Measurements from ENCODE around the gene DENND4B. TPM values are rescaled to one million over a fixed set of nuclear protein-coding genes. Genes with fewer than 3 reads are reported as not detected.

The DENND4B gene
- total and polyA plus RNA-seq, 4 experiments from 2014 or later: 6.9 to 216 (median 123) TPM

- peaks cover 0 to 10% (median 6%) of the 10 kb centered on the region in 4 donors for H3K4me1 Mint-ChIP-seq
- DNase-seq: no peak
- H3K4me1 ChIP-seq (ENCODE audit: insufficient read depth, low read length): peaks cover 1% of the 10 kb centered on the region
Observed at GRCh38 chr1:153929426-153929825, 17.1 kb downstream of the DENND4B start.

DNA sequence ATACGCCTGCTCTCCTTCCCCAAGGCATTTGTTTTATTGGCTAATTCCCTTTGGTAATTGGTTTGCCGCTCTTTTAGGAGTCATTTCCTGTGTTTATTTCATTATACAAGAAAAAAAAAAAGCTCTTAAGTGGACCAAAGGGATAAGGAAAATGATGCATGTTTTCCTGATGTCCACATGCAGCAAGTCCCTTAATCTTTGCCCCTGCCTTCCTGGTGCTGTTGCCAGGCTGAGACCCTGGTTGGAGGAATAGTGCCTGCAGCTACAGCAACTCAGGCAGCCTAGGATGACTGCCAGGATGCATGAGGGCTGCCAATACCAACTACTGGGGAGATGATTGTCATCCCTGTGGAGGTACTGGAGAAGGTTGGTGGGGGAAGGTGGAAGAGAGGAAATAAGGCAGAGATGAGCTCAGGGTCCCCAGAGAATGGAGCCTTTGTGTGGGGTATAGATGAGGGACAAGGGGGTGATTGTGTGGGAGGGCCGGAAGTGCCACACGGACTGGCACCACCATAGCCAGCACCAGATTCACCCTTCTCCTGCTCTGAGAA lies 17.7 kb downstream of the DENND4B start:
- H3K27me3 Mint-ChIP-seq: no peaks in the 10 kb centered on the region
- peaks cover 7% of the 10 kb centered on the region for H3K4me1 ChIP-seq (ENCODE audit: insufficient read depth, low read length)
- no peaks in the 10 kb centered on the region for H3K27me3 ChIP-seq (ENCODE audit: insufficient read depth, low read length)
- ChIA-PET CTCF (ENCODE audit: partially characterized antibody) (interaction anchor here (1.9 kb wide), 1 partner anchor 17 kb away, joined by 11 read pairs; the partner anchor contains the start of gene DENND4B), POLR2A (ENCODE audit: partially characterized antibody) (interaction anchor here (1.2 to 16.4 kb wide), 5 partner anchors 9 to 48 kb away, joined by 4 to 298 read pairs (median 9); partner anchors contain the start of genes DENND4B and JTB)
- H3K4me3 Mint-ChIP-seq: no peak overlapping the region
- H3K27ac Mint-ChIP-seq: peak overlapping the region in 2 of 7 donors; percentile 24 to 25
- H3K36me3 ChIP-seq (ENCODE audit: insufficient read depth, low read length): peaks cover 20% of the 10 kb centered on the region
- no peak overlapping the region for H3K4me3 ChIP-seq (ENCODE audit: low read length in 2 of 2)
- peaks cover under 1 to 14% (median 9%) of the 10 kb centered on the region in 4 donors for H3K4me1 Mint-ChIP-seq
- intact Hi-C loops (cut with micrococcal nuclease): no loop called here
- H3K27ac ChIP-seq (ENCODE audit: low read depth, low read length): no peak overlapping the region
- no peaks in the 10 kb centered on the region for H3K9me3 Mint-ChIP-seq
- no peaks in the 10 kb centered on the region for H3K9me3 ChIP-seq (ENCODE audit: control insufficient read depth in 1 of 2, low read length in 2 of 2)
- DNase-seq: no peak
- H3K36me3 Mint-ChIP-seq: peaks cover 4 to 31% of the 10 kb centered on the region in 2 donors

More at GRCh38 chr1:153929426-153929825, 17.1 kb downstream of the DENND4B start:
- Mint-ChIP-seq H3K36me3 (peaks cover 6 to 35% of the 10 kb centered on the region in 2 donors), H3K4me3 (no peak overlapping the region), H3K27ac (peak overlapping the region in 3 of 7 donors; percentile 24 to 47 (median 44)), H3K9me3 (no peaks in the 10 kb centered on the region), H3K27me3 (no peaks in the 10 kb centered on the region)
- intact Hi-C loops (cut with micrococcal nuclease): no loop called here
- peaks cover 25% of the 10 kb centered on the region for H3K36me3 ChIP-seq (ENCODE audit: insufficient read depth, low read length)
- no peak overlapping the region for H3K4me3 ChIP-seq (ENCODE audit: low read length in 2 of 2)
- POLR2A ChIA-PET (ENCODE audit: partially characterized antibody): interaction anchor here (1.2 to 16.4 kb wide), 6 partner anchors 9 to 61 kb away, joined by 3 to 298 read pairs (median 8); partner anchors contain the start of genes DENND4B, JTB and RPS27
- CTCF ChIA-PET (ENCODE audit: partially characterized antibody): interaction anchor here (1.9 kb wide), 1 partner anchor 17 kb away, joined by 11 read pairs; the partner anchor contains the start of gene DENND4B
- no peaks in the 10 kb centered on the region for H3K9me3 ChIP-seq (ENCODE audit: control insufficient read depth in 1 of 2, low read length in 2 of 2)
- H3K27ac ChIP-seq (ENCODE audit: low read depth, low read length): no peak overlapping the region
- H3K27me3 ChIP-seq (ENCODE audit: insufficient read depth, low read length): no peaks in the 10 kb centered on the region

GRCh38 chr1:153928245-153928644 lies 18.3 kb downstream of the DENND4B start:
- Mint-ChIP-seq H3K27ac (peak overlapping the region in 5 of 7 donors; percentile 17 to 88 (median 32)), H3K9me3 (no peaks in the 10 kb centered on the region), H3K36me3 (peaks cover 4 to 33% of the 10 kb centered on the region in 2 donors), H3K27me3 (no peaks in the 10 kb centered on the region), H3K4me1 (peaks cover 4 to 21% (median 13%) of the 10 kb centered on the region in 4 donors), H3K4me3 (no peak overlapping the region)
- intact Hi-C loops (cut with micrococcal nuclease): no loop called here
- H3K4me1 ChIP-seq (ENCODE audit: insufficient read depth, low read length): peaks cover 11% of the 10 kb centered on the region
- ChIA-PET POLR2A (ENCODE audit: partially characterized antibody) (interaction anchor here (1.3 to 16.4 kb wide), 5 partner anchors 8 to 49 kb away, joined by 3 to 298 read pairs (median 9); partner anchors contain the start of genes DENND4B and JTB), CTCF (ENCODE audit: partially characterized antibody) (interaction anchor here (0.7 to 1.9 kb wide), 2 partner anchors 17 to 18 kb away, joined by 3 to 11 read pairs; partner anchors contain the start of gene DENND4B)
- H3K9me3 ChIP-seq (ENCODE audit: control insufficient read depth in 1 of 2, low read length in 2 of 2): no peaks in the 10 kb centered on the region
- no peak overlapping the region for H3K4me3 ChIP-seq (ENCODE audit: low read length in 2 of 2)
- H3K27me3 ChIP-seq (ENCODE audit: insufficient read depth, low read length): no peaks in the 10 kb centered on the region
- H3K27ac ChIP-seq (ENCODE audit: low read depth, low read length): no peak overlapping the region
- no peak for DNase-seq
- H3K36me3 ChIP-seq (ENCODE audit: insufficient read depth, low read length): peaks cover 14% of the 10 kb centered on the region

DNA sequence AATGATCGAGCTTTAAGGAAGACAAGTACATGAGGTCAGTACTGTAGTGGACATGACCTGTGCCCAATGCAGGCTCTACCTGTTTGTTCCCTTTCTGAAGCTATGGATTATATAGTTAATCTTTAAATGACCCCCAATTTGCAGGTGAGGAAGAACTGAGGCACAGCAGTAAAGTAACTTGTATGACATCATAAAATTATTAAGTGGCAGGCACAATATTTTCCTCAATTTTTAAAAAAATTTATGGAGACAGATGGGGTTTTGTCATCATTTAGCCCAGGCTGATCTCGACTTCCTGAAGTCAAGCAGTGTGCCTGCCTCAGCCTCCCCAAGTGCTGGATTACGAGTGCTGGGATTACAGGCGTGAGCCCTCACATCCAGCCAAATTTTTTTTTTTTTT lies 20.1 kb downstream of the DENND4B start:
- Histone ChIP-seq H3K9me3 (ENCODE audit: control insufficient read depth in 1 of 2, low read length in 2 of 2) (no peaks in the 10 kb centered on the region), H3K36me3 (ENCODE audit: insufficient read depth, low read length) (no peaks in the 10 kb centered on the region), H3K4me3 (ENCODE audit: low read length in 2 of 2) (no peak overlapping the region), H3K4me1 (ENCODE audit: insufficient read depth, low read length) (peaks cover 14% of the 10 kb centered on the region), H3K27me3 (ENCODE audit: insufficient read depth, low read length) (no peaks in the 10 kb centered on the region), H3K27ac (ENCODE audit: low read depth, low read length) (no peak overlapping the region)
- H3K4me1 Mint-ChIP-seq: peaks cover 7 to 35% (median 17%) of the 10 kb centered on the region in 4 donors
- no peak for DNase-seq
- intact Hi-C loops (cut with micrococcal nuclease): no loop called here
- peaks cover 4 to 29% of the 10 kb centered on the region in 2 donors for H3K36me3 Mint-ChIP-seq
- H3K4me3 Mint-ChIP-seq: no peak overlapping the region
- H3K27me3 Mint-ChIP-seq: no peaks in the 10 kb centered on the region
- H3K27ac Mint-ChIP-seq: peak overlapping the region in 2 of 7 donors; percentile 35 to 70
- ChIA-PET CTCF (ENCODE audit: partially characterized antibody) (interaction anchor here (8.1 kb wide), 1 partner anchor 19 kb away, joined by 69 read pairs; the partner anchor contains the start of gene DENND4B), POLR2A (ENCODE audit: partially characterized antibody) (interaction anchor here (1.1 to 16.4 kb wide), 3 partner anchors 17 to 51 kb away, joined by 3 to 298 read pairs (median 7); partner anchors contain the start of genes CREB3L4, DENND4B and JTB)
- peaks cover 0 to 3% (median 0%) of the 10 kb centered on the region in 8 donors for H3K9me3 Mint-ChIP-seq

DNA sequence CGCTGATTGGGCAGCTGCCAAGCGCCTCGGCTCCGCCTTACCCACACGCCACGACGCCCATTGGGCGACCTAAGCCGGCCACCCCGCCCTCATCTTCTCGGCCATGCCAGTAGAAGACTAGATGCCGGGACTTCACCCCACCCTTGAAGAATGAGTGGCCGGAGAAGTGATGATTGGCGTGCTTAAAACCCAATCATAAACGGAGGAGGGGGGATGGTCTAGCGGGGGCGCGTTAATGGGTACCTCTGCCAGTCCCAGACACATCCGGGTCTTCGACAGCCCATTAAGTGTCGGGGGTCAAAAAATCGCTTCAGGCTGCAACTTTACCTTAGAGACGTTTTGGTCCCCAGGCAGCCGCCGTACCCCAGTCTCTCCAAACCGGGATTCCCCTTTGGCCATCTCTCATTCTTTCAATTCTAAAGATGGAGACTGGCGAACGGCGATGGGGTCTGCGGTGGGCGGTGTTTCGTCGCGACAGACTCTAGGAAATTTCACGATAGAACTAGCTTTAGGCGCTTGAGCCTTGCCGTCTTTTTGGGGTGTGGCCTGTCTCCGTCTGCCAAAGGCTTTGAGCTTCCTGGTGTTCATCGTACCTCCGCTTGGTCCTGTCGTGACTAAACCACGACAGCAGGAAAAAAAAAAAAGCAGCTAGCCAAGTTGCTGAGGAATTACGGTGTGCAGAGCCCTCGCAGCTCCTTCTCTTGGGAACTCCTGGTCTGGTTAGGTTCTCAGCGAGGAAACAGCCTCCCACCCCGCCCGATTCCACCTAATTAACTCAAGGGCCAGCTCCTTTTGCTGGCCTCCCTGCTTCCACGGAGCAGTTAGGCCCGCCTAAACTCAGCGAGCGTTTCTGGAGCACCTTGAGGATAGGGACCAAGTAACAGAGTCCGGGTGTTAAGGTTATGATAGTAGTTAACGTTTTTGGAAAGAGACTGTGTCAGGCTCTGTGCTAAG lies 23.3 kb downstream of the DENND4B start, which contains the start of gene GATAD2B:
TSS of gene GATAD2B (minus strand) at position 1 of the 954 bp plus-strand sequence. CDS start 94,625 bp downstream, outside the sequence.
- H3K9me3 ChIP-seq (ENCODE audit: control insufficient read depth in 1 of 2, low read length in 2 of 2): no peaks in the 10 kb centered on the region
- intact Hi-C loops (cut with micrococcal nuclease): loop anchor here (1.0 to 5.0 kb wide), 11 partner anchors 22 to 404 kb away; partner anchors contain the start of genes ATP8B2, CREB3L4, CRTC2 and HAX1
- no peaks in the 10 kb centered on the region for H3K36me3 ChIP-seq (ENCODE audit: insufficient read depth, low read length)
- H3K27me3 ChIP-seq (ENCODE audit: insufficient read depth, low read length): no peaks in the 10 kb centered on the region
- Mint-ChIP-seq H3K27ac (peak within 1 kb of the TSS; percentile 96 to 99 (median 97)), H3K36me3 (peaks cover 0 to 21% of the 10 kb centered on the region in 2 donors), H3K9me3 (peaks cover 0 to 3% (median 0%) of the 10 kb centered on the region in 8 donors), H3K4me3 (peak within 1 kb of the TSS; percentile 94 to 97 (median 95)), H3K27me3 (no peaks in the 10 kb centered on the region), H3K4me1 (peaks cover 34 to 55% (median 43%) of the 10 kb centered on the region in 4 donors)
- ChIA-PET POLR2A (ENCODE audit: partially characterized antibody) (interaction anchor here (0.5 to 16.4 kb wide), 34 partner anchors 10 to 413 kb away, joined by 3 to 298 read pairs (median 4); partner anchors contain the start of genes CREB3L4, CRTC2, DENND4B and JTB), CTCF (ENCODE audit: partially characterized antibody) (interaction anchor here (1.1 to 8.1 kb wide), 9 partner anchors 11 to 127 kb away, joined by 3 to 69 read pairs (median 4); partner anchors contain the start of genes CREB3L4, DENND4B, JTB and SLC39A1)
- peak within 1 kb of the TSS; percentile 80 to 99 for H3K4me3 ChIP-seq (ENCODE audit: low read length in 2 of 2)
- DNase-seq: peak; percentile 99 to 100 (median 100)
- peak within 1 kb of the TSS; percentile 97 for H3K27ac ChIP-seq (ENCODE audit: low read depth, low read length)
- H3K4me1 ChIP-seq (ENCODE audit: insufficient read depth, low read length): peaks cover 44% of the 10 kb centered on the region

All from CD4-positive, alpha-beta memory T cell (primary cell).